ENCODE results near the gene PTPRE.

The PTPRE gene

GRCh38 chr10:127952918-127953317, 46.0 kb downstream of the PTPRE start:
- TF ChIP-seq ZNF274 (IDR thresholded peaks at IDR 0.05; ENCODE audit: low read depth, low read length): no peak
- TF ChIP-seq SUZ12 (IDR thresholded peaks at IDR 0.05; ENCODE audit: extremely low read depth, insufficient read depth, insufficient read length): no peak
- TF ChIP-seq YY1 (IDR thresholded peaks at IDR 0.05; ENCODE audit: insufficient read depth, insufficient read length): no peak
- Histone ChIP-seq H3K4me1 (ENCODE audit: insufficient read depth, insufficient read length) (no peaks in the 10 kb centered on the region), H3K27me3 (ENCODE audit: insufficient read depth, insufficient read length) (no peaks in the 10 kb centered on the region), H3K4me3 (ENCODE audit: insufficient read length, low read depth) (no peak overlapping the region), H3K36me3 (ENCODE audit: insufficient read depth, insufficient read length, low read length) (no peaks in the 10 kb centered on the region), H3K9me3 (ENCODE audit: insufficient read depth, low read length) (no peaks in the 10 kb centered on the region), H3K9ac (ENCODE audit: insufficient read length, low read depth) (no peak overlapping the region)
- DNase-seq (ENCODE audit: low read depth, low spot score): no peak

DNA sequence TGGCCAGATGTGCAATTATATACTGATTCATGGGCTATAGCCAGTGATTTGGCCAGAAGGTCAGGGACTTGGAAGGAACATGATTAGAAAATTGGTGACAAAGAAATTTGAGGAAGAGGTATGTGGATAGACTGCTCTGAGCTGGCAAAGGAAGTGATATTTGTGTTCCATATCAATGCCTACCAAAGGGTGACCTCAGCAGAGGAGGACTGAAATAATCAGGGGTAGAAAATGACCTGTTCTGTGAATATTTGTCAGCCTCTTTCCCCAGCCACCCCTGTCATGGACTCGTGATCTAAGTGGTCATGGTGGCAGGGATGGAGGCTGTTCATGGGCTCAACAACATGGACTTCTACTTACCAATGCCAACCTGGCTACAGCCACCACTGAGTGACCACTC, 47.0 kb downstream of the PTPRE start:
- no peak overlapping the region for H3K9ac ChIP-seq (ENCODE audit: insufficient read length, low read depth)
- no peaks in the 10 kb centered on the region for H3K36me3 ChIP-seq (ENCODE audit: insufficient read depth, insufficient read length, low read length)
- no peaks in the 10 kb centered on the region for H3K27me3 ChIP-seq (ENCODE audit: insufficient read depth, insufficient read length)
- H3K4me3 ChIP-seq (ENCODE audit: insufficient read length, low read depth): no peak overlapping the region
- no peaks in the 10 kb centered on the region for H3K4me1 ChIP-seq (ENCODE audit: insufficient read depth, insufficient read length)
- no peak for DNase-seq (ENCODE audit: low read depth, low spot score)
- no peaks in the 10 kb centered on the region for H3K9me3 ChIP-seq (ENCODE audit: insufficient read depth, low read length)
- TF ChIP-seq ZNF274 (IDR thresholded peaks at IDR 0.05; ENCODE audit: low read depth, low read length): no peak
- no peak for TF ChIP-seq SUZ12 (IDR thresholded peaks at IDR 0.05; ENCODE audit: extremely low read depth, insufficient read depth, insufficient read length)
- TF ChIP-seq YY1 (IDR thresholded peaks at IDR 0.05; ENCODE audit: insufficient read depth, insufficient read length): no peak

DNA sequence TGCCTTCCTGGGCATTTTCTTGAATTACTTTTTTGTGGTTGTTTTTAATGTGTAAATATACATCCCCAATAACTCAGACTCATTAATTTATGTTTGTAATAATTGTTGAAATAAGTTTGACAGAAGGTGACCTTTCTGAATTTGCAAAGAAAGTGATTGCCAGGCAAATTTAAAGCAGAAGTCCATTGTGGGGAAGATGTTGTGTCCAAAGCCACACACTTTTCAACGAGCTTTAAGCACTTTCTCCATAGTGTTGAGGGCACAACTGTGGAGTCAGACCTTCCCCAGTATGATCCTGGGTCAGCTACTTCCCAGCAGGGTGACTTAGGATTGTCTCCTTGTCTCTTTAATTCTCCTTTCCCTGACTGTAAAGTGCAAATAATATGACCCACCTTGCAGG, 52.5 kb downstream of the PTPRE start:
- H3K9me3 ChIP-seq (ENCODE audit: insufficient read depth, low read length): no peaks in the 10 kb centered on the region
- no peaks in the 10 kb centered on the region for H3K36me3 ChIP-seq (ENCODE audit: insufficient read depth, insufficient read length, low read length)
- no peak for DNase-seq (ENCODE audit: low read depth, low spot score)
- H3K4me3 ChIP-seq (ENCODE audit: insufficient read length, low read depth): no peak overlapping the region
- H3K9ac ChIP-seq (ENCODE audit: insufficient read length, low read depth): no peak overlapping the region
- peaks cover 13% of the 10 kb centered on the region for H3K4me1 ChIP-seq (ENCODE audit: insufficient read depth, insufficient read length)
- TF ChIP-seq SUZ12 (IDR thresholded peaks at IDR 0.05; ENCODE audit: extremely low read depth, insufficient read depth, insufficient read length): no peak
- no peak for TF ChIP-seq YY1 (IDR thresholded peaks at IDR 0.05; ENCODE audit: insufficient read depth, insufficient read length)
- TF ChIP-seq ZNF274 (IDR thresholded peaks at IDR 0.05; ENCODE audit: low read depth, low read length): no peak
- no peaks in the 10 kb centered on the region for H3K27me3 ChIP-seq (ENCODE audit: insufficient read depth, insufficient read length)

DNA sequence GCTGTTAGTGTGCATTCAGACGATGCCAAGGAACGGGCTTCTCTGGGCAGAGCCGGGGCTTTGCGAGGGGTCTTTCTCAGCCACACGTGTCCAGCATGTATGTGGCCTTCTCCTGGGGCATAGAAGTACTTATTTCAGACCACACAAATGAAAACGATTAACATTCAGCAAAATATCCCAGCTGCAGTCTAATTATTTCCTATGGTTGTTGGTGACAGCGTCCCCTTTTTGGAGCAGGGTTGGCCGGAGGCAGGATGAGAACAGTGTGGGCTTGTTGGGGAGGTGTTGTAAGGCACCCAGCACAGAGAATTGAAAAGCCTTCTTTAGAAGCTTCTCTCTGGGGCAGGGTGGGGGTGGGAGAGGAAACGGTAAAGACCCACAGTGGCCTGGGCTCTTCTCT, 54.2 kb downstream of the PTPRE start:
- H3K36me3 ChIP-seq (ENCODE audit: insufficient read depth, insufficient read length, low read length): no peaks in the 10 kb centered on the region
- no peak for DNase-seq (ENCODE audit: low read depth, low spot score)
- H3K9me3 ChIP-seq (ENCODE audit: insufficient read depth, low read length): no peaks in the 10 kb centered on the region
- H3K27me3 ChIP-seq (ENCODE audit: insufficient read depth, insufficient read length): no peaks in the 10 kb centered on the region
- H3K9ac ChIP-seq (ENCODE audit: insufficient read length, low read depth): no peak overlapping the region
- no peak overlapping the region for H3K4me3 ChIP-seq (ENCODE audit: insufficient read length, low read depth)
- H3K4me1 ChIP-seq (ENCODE audit: insufficient read depth, insufficient read length): peaks cover 13% of the 10 kb centered on the region
- no peak for TF ChIP-seq ZNF274 (IDR thresholded peaks at IDR 0.05; ENCODE audit: low read depth, low read length)
- TF ChIP-seq SUZ12 (IDR thresholded peaks at IDR 0.05; ENCODE audit: extremely low read depth, insufficient read depth, insufficient read length): no peak
- TF ChIP-seq YY1 (IDR thresholded peaks at IDR 0.05; ENCODE audit: insufficient read depth, insufficient read length): no peak

- Histone ChIP-seq H3K4me1 (ENCODE audit: insufficient read depth, insufficient read length) (peaks cover 13% of the 10 kb centered on the region), H3K36me3 (ENCODE audit: insufficient read depth, insufficient read length, low read length) (no peaks in the 10 kb centered on the region), H3K27me3 (ENCODE audit: insufficient read depth, insufficient read length) (no peaks in the 10 kb centered on the region), H3K9me3 (ENCODE audit: insufficient read depth, low read length) (no peaks in the 10 kb centered on the region), H3K4me3 (ENCODE audit: insufficient read length, low read depth) (no peak overlapping the region), H3K9ac (ENCODE audit: insufficient read length, low read depth) (no peak overlapping the region)
- TF ChIP-seq YY1 (IDR thresholded peaks at IDR 0.05; ENCODE audit: insufficient read depth, insufficient read length): no peak
- TF ChIP-seq SUZ12 (IDR thresholded peaks at IDR 0.05; ENCODE audit: extremely low read depth, insufficient read depth, insufficient read length): no peak
- TF ChIP-seq ZNF274 (IDR thresholded peaks at IDR 0.05; ENCODE audit: low read depth, low read length): no peak
- DNase-seq (ENCODE audit: low read depth, low spot score): no peak
Measured at GRCh38 chr10:127962205-127962604, 55.3 kb downstream of the PTPRE start.

GRCh38 chr10:127963136-127963535, 56.2 kb downstream of the PTPRE start:
- H3K9me3 ChIP-seq (ENCODE audit: insufficient read depth, low read length): no peaks in the 10 kb centered on the region
- peaks cover 13% of the 10 kb centered on the region for H3K4me1 ChIP-seq (ENCODE audit: insufficient read depth, insufficient read length)
- no peak overlapping the region for H3K4me3 ChIP-seq (ENCODE audit: insufficient read length, low read depth)
- H3K36me3 ChIP-seq (ENCODE audit: insufficient read depth, insufficient read length, low read length): no peaks in the 10 kb centered on the region
- TF ChIP-seq SUZ12 (IDR thresholded peaks at IDR 0.05; ENCODE audit: extremely low read depth, insufficient read depth, insufficient read length): no peak
- no peak for TF ChIP-seq YY1 (IDR thresholded peaks at IDR 0.05; ENCODE audit: insufficient read depth, insufficient read length)
- no peak for TF ChIP-seq ZNF274 (IDR thresholded peaks at IDR 0.05; ENCODE audit: low read depth, low read length)
- H3K9ac ChIP-seq (ENCODE audit: insufficient read length, low read depth): no peak overlapping the region
- no peaks in the 10 kb centered on the region for H3K27me3 ChIP-seq (ENCODE audit: insufficient read depth, insufficient read length)
- DNase-seq (ENCODE audit: low read depth, low spot score): no peak

GRCh38 chr10:127964621-127965020, 57.7 kb downstream of the PTPRE start:
- no peaks in the 10 kb centered on the region for H3K36me3 ChIP-seq (ENCODE audit: insufficient read depth, insufficient read length, low read length)

More at GRCh38 chr10:127964621-127965020, 57.7 kb downstream of the PTPRE start:
- no peak overlapping the region for H3K9ac ChIP-seq (ENCODE audit: insufficient read length, low read depth)
- peaks cover 13% of the 10 kb centered on the region for H3K4me1 ChIP-seq (ENCODE audit: insufficient read depth, insufficient read length)
- H3K9me3 ChIP-seq (ENCODE audit: insufficient read depth, low read length): no peaks in the 10 kb centered on the region
- DNase-seq (ENCODE audit: low read depth, low spot score): no peak
- no peak for TF ChIP-seq SUZ12 (IDR thresholded peaks at IDR 0.05; ENCODE audit: extremely low read depth, insufficient read depth, insufficient read length)
- TF ChIP-seq YY1 (IDR thresholded peaks at IDR 0.05; ENCODE audit: insufficient read depth, insufficient read length): no peak
- TF ChIP-seq ZNF274 (IDR thresholded peaks at IDR 0.05; ENCODE audit: low read depth, low read length): no peak
- H3K4me3 ChIP-seq (ENCODE audit: insufficient read length, low read depth): no peak overlapping the region
- no peaks in the 10 kb centered on the region for H3K27me3 ChIP-seq (ENCODE audit: insufficient read depth, insufficient read length)
